ENCODE results near the gene HAS3.
"Not testable (repeated sequence)": the region's sequence is repeated elsewhere in the genome, so short reads cannot be mapped to it uniquely, and the experiment has no call there.

GRCh38 chr16:69124961-69125360 lies 19.5 kb downstream of the HAS3 start:
- not testable (repeated sequence) for TF ChIP-seq POLR2A (IDR thresholded peaks at IDR 0.05; ENCODE audit: low read length); GATA1 (IDR thresholded peaks at IDR 0.05; ENCODE audit: low read depth, low read length)

Measured in erythroblast (primary cell).